NT2/D1 (cell line): ENCODE measurements around the gene WNK4.
A peak's percentile ranks its signal among the peaks of the same experiment; 100 is the strongest.

Experiments
- DNase-seq: peaks from one replicate; pipeline ENCODE4 v3.0.0-alpha.2; 2011; ENCODE audit warnings: low read depth, low spot score
- H3K27me3 ChIP-seq: 2 replicates; pipeline ENCODE4 v1.6.0; 2011; ENCODE audit warnings: mild to moderate bottlenecking; ENCODE audit not compliant: insufficient read length, insufficient read depth
- H3K36me3 ChIP-seq: 2 replicates; pipeline ENCODE4 v1.6.1; 2011; ENCODE audit warnings: mild to moderate bottlenecking, low read length, mixed read lengths; ENCODE audit not compliant: insufficient read depth, insufficient read length
- H3K4me1 ChIP-seq: 2 replicates; pipeline ENCODE4 v1.5.1; 2011; ENCODE audit not compliant: insufficient read depth, insufficient read length
- H3K4me3 ChIP-seq: 2 replicates; pipeline ENCODE4 v1.5.1; 2011; ENCODE audit warnings: low read depth; ENCODE audit not compliant: insufficient read length
- H3K9ac ChIP-seq: 2 replicates; pipeline ENCODE4 v1.6.0; 2011; ENCODE audit warnings: low read depth; ENCODE audit not compliant: insufficient read length
- H3K9me3 ChIP-seq: 2 replicates; pipeline ENCODE4 v1.5.1; 2011; ENCODE audit warnings: mild to moderate bottlenecking, low read length; ENCODE audit not compliant: insufficient read depth
- SUZ12 ChIP-seq: IDR thresholded peaks from 2 replicates; pipeline ENCODE4 v1.6.1; 2011; ENCODE audit not compliant: insufficient read length, insufficient read depth; ENCODE audit errors: extremely low read depth
- YY1 ChIP-seq: IDR thresholded peaks from 2 replicates; pipeline ENCODE4 v1.6.1; 2011; ENCODE audit not compliant: insufficient read length, insufficient read depth
- ZNF274 ChIP-seq: IDR thresholded peaks from 2 replicates; pipeline ENCODE4 v1.6.1; 2011; ENCODE audit warnings: mild to moderate bottlenecking, low read depth, low read length

WNK4 gene

DNA sequence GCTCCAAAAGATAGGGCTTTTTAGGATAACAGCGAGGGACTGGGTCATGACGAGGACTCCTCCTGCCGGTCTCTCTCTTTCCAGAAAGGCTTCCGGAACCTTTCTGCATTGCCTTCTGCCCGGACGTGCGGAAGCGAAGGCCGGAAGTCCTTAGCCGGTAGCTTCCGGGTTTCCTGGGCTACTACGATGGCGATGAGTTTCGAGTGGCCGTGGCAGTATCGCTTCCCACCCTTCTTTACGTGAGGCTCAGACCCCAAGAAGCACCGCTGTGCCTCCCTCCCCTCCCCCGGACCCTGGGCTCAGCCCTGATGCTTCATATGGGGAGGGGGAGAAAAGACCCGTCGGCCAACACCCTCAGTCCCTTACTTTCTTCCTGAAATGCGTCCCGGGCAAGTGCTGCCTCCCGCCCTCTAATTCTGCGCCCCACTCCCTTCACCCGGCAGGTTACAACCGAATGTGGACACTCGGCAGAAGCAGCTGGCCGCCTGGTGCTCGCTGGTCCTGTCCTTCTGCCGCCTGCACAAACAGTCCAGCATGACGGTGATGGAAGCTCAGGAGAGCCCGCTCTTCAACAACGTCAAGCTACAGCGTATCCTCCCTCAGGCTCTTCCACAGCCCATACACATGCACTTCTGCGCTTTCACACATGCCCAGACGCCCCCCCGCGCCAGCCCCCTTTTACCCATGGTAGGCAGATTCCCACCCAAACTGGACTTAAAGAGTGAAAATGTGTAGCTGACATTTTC lies 6.9 kb upstream of the WNK4 start, which contains the start of gene VPS25:
TSS of gene VPS25 (plus strand) at position 160 of the 746 bp plus-strand sequence. CDS start at position 187, 27 bp downstream.
- peak; percentile 49 for DNase-seq

DNA sequence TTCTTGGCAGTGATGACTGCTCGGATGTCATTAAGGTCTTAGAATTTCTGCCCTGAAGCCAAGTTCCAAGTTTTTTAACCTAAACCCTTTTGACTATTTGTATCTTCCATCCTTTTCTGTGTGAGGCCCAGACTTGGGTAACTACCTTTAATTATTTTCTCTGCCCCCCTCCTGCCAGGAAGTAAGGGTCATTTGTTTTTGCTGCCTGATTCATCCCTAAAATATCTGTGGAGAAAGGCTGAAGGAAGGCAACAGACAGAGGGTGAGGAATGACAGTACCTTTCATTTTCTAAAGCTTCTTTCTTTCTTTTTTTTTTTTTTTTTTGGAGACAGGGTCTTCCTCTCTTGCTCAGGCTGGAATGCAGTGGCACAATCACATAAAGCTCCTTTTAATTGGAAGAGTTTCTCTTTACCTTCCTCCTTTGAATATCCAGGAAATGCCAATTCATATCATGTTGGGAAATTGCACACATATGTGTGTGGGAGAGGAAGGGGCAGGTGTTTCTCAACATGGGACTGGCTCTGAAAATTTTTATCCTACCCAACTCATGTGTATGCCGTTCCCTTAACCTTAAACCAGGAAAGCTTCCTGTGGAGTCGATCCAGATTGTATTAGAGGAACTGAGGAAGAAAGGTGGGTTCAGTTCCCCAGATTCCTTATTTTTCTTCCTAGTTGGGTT lies 6.2 kb upstream of the WNK4 start:
- H3K36me3 ChIP-seq: peaks cover 49% of the 10 kb centered on the region
- H3K9ac ChIP-seq: peak overlapping the region; percentile 97
- no peaks in the 10 kb centered on the region for H3K9me3 ChIP-seq
- H3K4me1 ChIP-seq: peaks cover 9% of the 10 kb centered on the region
- H3K27me3 ChIP-seq: no peaks in the 10 kb centered on the region
- peak overlapping the region; percentile 88 for H3K4me3 ChIP-seq
- DNase-seq: no peak
- TF ChIP-seq ZNF274 (no peak), YY1 (no peak), SUZ12 (no peak)

More for the DNA sequence above, 6.9 kb upstream of the WNK4 start, which contains the start of gene VPS25:
- Histone ChIP-seq H3K27me3 (no peaks in the 10 kb centered on the region), H3K4me1 (peaks cover 6% of the 10 kb centered on the region), H3K36me3 (peaks cover 41% of the 10 kb centered on the region), H3K9me3 (no peaks in the 10 kb centered on the region), H3K4me3 (peak within 1 kb of the TSS; percentile 88), H3K9ac (peak within 1 kb of the TSS; percentile 97)
- TF ChIP-seq ZNF274: no peak
- peak; percentile 38 for TF ChIP-seq YY1

DNA sequence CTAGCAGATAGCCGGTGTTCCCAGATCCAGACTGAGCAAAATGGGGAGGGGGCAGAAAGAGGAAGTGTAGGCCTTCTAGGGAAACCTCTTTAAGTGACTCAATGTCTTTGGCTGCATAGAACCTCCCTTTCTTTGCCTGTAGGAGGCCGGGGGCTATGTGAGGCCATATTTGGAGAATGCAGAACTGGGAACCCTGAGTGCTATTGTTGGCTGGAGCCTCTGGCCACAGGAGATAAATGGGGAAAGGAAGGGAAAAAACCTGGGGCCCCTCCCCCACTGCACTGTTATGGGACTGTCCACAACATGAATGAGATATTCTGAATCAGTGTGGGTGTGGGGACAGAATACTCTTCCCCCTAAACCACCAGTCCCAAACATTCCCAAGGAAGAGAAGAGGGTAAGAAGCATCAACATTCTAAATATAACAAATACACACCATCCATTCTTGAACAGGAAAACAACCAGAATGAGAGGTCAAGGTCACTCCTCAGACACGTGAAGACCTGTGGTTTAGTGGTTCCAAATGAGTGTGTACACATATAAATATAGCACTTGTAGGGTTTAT lies 4.8 kb upstream of the WNK4 start:
- H3K9ac ChIP-seq: no peak overlapping the region
- H3K4me3 ChIP-seq: no peak overlapping the region
- no peak for DNase-seq
- no peaks in the 10 kb centered on the region for H3K9me3 ChIP-seq
- H3K4me1 ChIP-seq: peaks cover 13% of the 10 kb centered on the region
- no peak for TF ChIP-seq YY1
- TF ChIP-seq SUZ12: no peak
- TF ChIP-seq ZNF274: no peak
- H3K27me3 ChIP-seq: no peaks in the 10 kb centered on the region
- peaks cover 54% of the 10 kb centered on the region for H3K36me3 ChIP-seq

DNA sequence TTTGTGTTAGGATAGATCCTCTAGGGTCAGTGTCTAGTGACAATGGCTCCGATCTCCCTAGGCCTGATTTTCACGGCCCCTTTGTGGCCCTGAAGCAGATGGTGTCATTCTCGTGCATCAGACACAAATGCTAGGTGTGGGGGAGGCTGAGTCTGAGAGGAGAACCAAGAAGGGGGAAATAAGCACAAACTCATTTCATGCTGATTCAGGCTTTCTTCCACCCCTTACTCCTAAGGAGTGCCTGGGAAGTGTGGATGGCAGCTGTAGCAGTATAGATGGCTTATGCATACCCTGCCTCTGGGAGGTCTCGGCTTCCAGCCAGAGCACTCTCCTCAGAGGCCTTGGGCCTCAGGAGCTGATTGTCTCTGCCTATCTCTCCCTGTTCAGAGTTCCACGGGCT lies 1.8 kb upstream of the WNK4 start:
- no peak for DNase-seq
- no peaks in the 10 kb centered on the region for H3K9me3 ChIP-seq
- no peak overlapping the region for H3K4me3 ChIP-seq
- no peak overlapping the region for H3K9ac ChIP-seq
- H3K36me3 ChIP-seq: peaks cover 54% of the 10 kb centered on the region
- TF ChIP-seq ZNF274 (no peak), SUZ12 (no peak), YY1 (no peak)
- peaks cover 21% of the 10 kb centered on the region for H3K4me1 ChIP-seq
- H3K27me3 ChIP-seq: peaks cover 13% of the 10 kb centered on the region

DNA sequence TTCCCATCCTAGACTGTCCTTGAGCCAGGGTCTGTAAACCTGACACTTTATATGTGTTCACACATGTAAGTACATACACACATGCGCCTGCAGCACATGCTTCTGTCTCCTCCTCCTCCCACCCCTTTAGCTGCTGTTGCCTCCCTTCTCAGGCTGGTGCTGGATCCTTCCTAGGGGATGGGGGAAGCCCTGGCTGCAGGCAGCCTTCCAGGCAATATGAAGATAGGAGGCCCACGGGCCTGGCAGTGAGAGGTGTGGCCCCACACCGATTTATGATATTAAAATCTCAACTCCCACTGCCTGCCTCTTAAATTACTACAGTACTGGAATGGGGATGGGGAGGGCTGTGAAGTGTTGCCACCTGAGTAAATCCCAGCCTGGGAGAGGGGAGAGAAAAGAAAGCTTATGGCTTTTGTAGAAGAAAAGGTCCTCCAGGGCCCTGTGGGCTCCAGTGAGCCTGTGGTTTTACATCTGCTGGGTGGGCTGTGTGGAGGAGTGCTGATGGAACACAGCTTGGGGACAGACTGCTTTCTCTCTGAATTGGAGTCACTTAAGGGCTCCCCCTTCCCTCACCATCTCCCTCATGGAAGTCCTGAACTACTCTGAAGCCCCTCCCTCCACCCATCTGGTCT lies 990 bp upstream of the WNK4 start:
- Histone ChIP-seq H3K9me3 (no peaks in the 10 kb centered on the region), H3K4me3 (no peak overlapping the region), H3K27me3 (peaks cover 13% of the 10 kb centered on the region), H3K4me1 (peaks cover 24% of the 10 kb centered on the region), H3K36me3 (peaks cover 60% of the 10 kb centered on the region), H3K9ac (peak overlapping the region; percentile 87)
- no peak for DNase-seq
- TF ChIP-seq SUZ12 (no peak), ZNF274 (no peak), YY1 (no peak)

DNA sequence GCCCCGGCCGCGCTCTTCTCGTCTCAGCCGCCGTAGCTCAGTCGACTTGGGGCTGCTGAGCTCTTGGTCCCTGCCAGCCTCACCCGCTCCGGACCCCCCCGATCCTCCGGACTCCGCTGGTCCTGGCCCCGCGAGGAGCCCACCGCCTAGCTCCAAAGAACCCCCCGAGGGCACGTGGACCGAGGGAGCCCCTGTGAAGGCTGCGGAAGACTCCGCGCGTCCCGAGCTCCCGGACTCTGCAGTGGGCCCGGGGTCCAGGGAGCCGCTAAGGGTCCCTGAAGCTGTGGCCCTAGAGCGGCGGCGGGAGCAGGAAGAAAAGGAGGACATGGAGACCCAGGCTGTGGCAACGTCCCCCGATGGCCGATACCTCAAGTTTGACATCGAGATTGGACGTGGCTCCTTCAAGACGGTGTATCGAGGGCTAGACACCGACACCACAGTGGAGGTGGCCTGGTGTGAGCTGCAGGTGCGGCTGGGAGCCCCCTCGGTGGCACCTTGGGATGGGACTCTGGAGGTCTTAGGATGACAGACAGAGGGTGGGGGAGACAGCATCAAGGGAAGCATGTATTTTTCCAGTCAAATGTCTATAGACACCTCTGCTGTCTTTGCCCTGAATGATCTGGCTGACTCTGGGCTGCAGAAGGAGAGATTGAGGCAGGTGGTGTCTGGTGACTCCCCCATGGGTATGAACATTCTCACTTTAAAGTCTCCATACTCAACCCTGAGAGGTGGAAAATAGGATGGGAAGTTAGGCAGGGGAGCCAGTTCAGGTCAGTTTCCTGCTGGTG lies 635 bp downstream of the WNK4 start:
- Histone ChIP-seq H3K9me3 (no peaks in the 10 kb centered on the region), H3K9ac (peak overlapping the region; percentile 87), H3K4me3 (peak overlapping the region; percentile 56), H3K27me3 (peaks cover 13% of the 10 kb centered on the region), H3K36me3 (peaks cover 60% of the 10 kb centered on the region), H3K4me1 (peaks cover 20% of the 10 kb centered on the region)
- TF ChIP-seq YY1 (no peak), SUZ12 (no peak), ZNF274 (no peak)
- no peak for DNase-seq
